Measurements from ENCODE around the gene PDHA1. TPM values are rescaled to one million over a fixed set of nuclear protein-coding genes. Genes with fewer than 3 reads are reported as not detected.

PDHA1 gene
- total and polyA plus RNA-seq, 7 experiments from 2014 or later, result 62.9 to 123 (median 116) TPM

GRCh38 chrX:19386679-19387078 lies 43.0 kb downstream of the PDHA1 start:
- POLR2A ChIA-PET, result no interaction called here
- no peaks in the 10 kb centered on the region for H3K27me3 Mint-ChIP-seq
- intact Hi-C loops (cut with micrococcal nuclease), result no loop called here
- Histone ChIP-seq H3K36me3 (ENCODE audit: control insufficient read depth in 2 of 3, insufficient read depth in 3 of 3, low read length in 3 of 3) (no peaks in the 10 kb centered on the region), H3K27ac (ENCODE audit: low read depth, low read length) (no peak overlapping the region), H3K27me3 (ENCODE audit: control insufficient read depth in 2 of 2, insufficient read depth in 2 of 2, low read length in 2 of 2) (no peaks in the 10 kb centered on the region), H3K4me3 (ENCODE audit: low read length) (no peak overlapping the region), H3K4me1 (ENCODE audit: control insufficient read depth in 2 of 2, insufficient read depth in 2 of 2, low read length in 2 of 2) (no peaks in the 10 kb centered on the region), H3K9me3 (ENCODE audit: control insufficient read depth in 2 of 3, low read length in 3 of 3) (no peaks in the 10 kb centered on the region)
- ATAC-seq, result no peak
- H3K4me3 Mint-ChIP-seq, result no peak overlapping the region
- H3K9me3 Mint-ChIP-seq, result no peaks in the 10 kb centered on the region
- H3K36me3 Mint-ChIP-seq, result no peaks in the 10 kb centered on the region
- CTCF ChIA-PET, result no interaction called here
- H3K4me1 Mint-ChIP-seq, result peaks cover 0 to 3% (median 0%) of the 10 kb centered on the region in 7 donors
- no peak overlapping the region for H3K27ac Mint-ChIP-seq
- no peak for DNase-seq

GRCh38 chrX:19388064-19388679 lies 44.4 kb downstream of the PDHA1 start:
- Mint-ChIP-seq H3K27me3 (no peaks in the 10 kb centered on the region), H3K4me3 (no peak overlapping the region), H3K36me3 (no peaks in the 10 kb centered on the region), H3K4me1 (no peaks in the 10 kb centered on the region), H3K9me3 (no peaks in the 10 kb centered on the region), H3K27ac (no peak overlapping the region)
- H3K27ac ChIP-seq (ENCODE audit: low read depth, low read length), result no peak overlapping the region
- DNase-seq (no peak), ATAC-seq (no peak)
- H3K4me1 ChIP-seq (ENCODE audit: control insufficient read depth in 2 of 2, insufficient read depth in 2 of 2, low read length in 2 of 2), result no peaks in the 10 kb centered on the region
- H3K4me3 ChIP-seq (ENCODE audit: low read length), result no peak overlapping the region
- ChIA-PET POLR2A (no interaction called here), CTCF (interaction anchor here (0.7 kb wide), 2 partner anchors 362 to 500 kb away, joined by 3 read pairs; no protein-coding TSS in a partner anchor)
- no peaks in the 10 kb centered on the region for H3K9me3 ChIP-seq (ENCODE audit: control insufficient read depth in 2 of 3, low read length in 3 of 3)
- intact Hi-C loops (cut with micrococcal nuclease), result no loop called here
- H3K27me3 ChIP-seq (ENCODE audit: control insufficient read depth in 2 of 2, insufficient read depth in 2 of 2, low read length in 2 of 2), result no peaks in the 10 kb centered on the region
- H3K36me3 ChIP-seq (ENCODE audit: control insufficient read depth in 2 of 3, insufficient read depth in 3 of 3, low read length in 3 of 3), result no peaks in the 10 kb centered on the region

- CTCF ChIA-PET, result interaction anchor here (0.6 kb wide), 1 partner anchor 21 kb away, joined by 5 read pairs; no protein-coding TSS in a partner anchor
- Histone ChIP-seq H3K4me3 (ENCODE audit: low read length) (no peak overlapping the region), H3K27me3 (ENCODE audit: control insufficient read depth in 2 of 2, insufficient read depth in 2 of 2, low read length in 2 of 2) (no peaks in the 10 kb centered on the region), H3K4me1 (ENCODE audit: control insufficient read depth in 2 of 2, insufficient read depth in 2 of 2, low read length in 2 of 2) (no peaks in the 10 kb centered on the region), H3K36me3 (ENCODE audit: control insufficient read depth in 2 of 3, insufficient read depth in 3 of 3, low read length in 3 of 3) (no peaks in the 10 kb centered on the region), H3K27ac (ENCODE audit: low read depth, low read length) (no peak overlapping the region), H3K9me3 (ENCODE audit: control insufficient read depth in 2 of 3, low read length in 3 of 3) (no peaks in the 10 kb centered on the region)
- POLR2A ChIA-PET, result no interaction called here
- H3K27ac Mint-ChIP-seq, result no peak overlapping the region
- no peaks in the 10 kb centered on the region for H3K27me3 Mint-ChIP-seq
- H3K4me1 Mint-ChIP-seq, result no peaks in the 10 kb centered on the region
- no peak overlapping the region for H3K4me3 Mint-ChIP-seq
- intact Hi-C loops (cut with micrococcal nuclease), result no loop called here
- DNase-seq, result no peak
- no peaks in the 10 kb centered on the region for H3K36me3 Mint-ChIP-seq
- H3K9me3 Mint-ChIP-seq, result no peaks in the 10 kb centered on the region
- ATAC-seq, result no peak
Observed at GRCh38 chrX:19388741-19389140, 45.0 kb downstream of the PDHA1 start.

- DNase-seq, result no peak
- Histone ChIP-seq H3K4me1 (ENCODE audit: control insufficient read depth in 2 of 2, insufficient read depth in 2 of 2, low read length in 2 of 2) (no peaks in the 10 kb centered on the region), H3K4me3 (ENCODE audit: low read length) (no peak overlapping the region), H3K27me3 (ENCODE audit: control insufficient read depth in 2 of 2, insufficient read depth in 2 of 2, low read length in 2 of 2) (no peaks in the 10 kb centered on the region), H3K9me3 (ENCODE audit: control insufficient read depth in 2 of 3, low read length in 3 of 3) (no peaks in the 10 kb centered on the region), H3K27ac (ENCODE audit: low read depth, low read length) (no peak overlapping the region), H3K36me3 (ENCODE audit: control insufficient read depth in 2 of 3, insufficient read depth in 3 of 3, low read length in 3 of 3) (no peaks in the 10 kb centered on the region)
- Mint-ChIP-seq H3K4me3 (no peak overlapping the region), H3K9me3 (no peaks in the 10 kb centered on the region), H3K27me3 (no peaks in the 10 kb centered on the region), H3K27ac (no peak overlapping the region), H3K36me3 (no peaks in the 10 kb centered on the region), H3K4me1 (no peaks in the 10 kb centered on the region)
- ChIA-PET POLR2A (no interaction called here), CTCF (interaction anchor here (0.6 kb wide), 1 partner anchor 20 kb away, joined by 5 read pairs; no protein-coding TSS in a partner anchor)
- intact Hi-C loops (cut with micrococcal nuclease), result no loop called here
- ATAC-seq, result no peak
Observed at GRCh38 chrX:19389227-19389845, 45.6 kb downstream of the PDHA1 start.

- intact Hi-C loops (cut with micrococcal nuclease), result no loop called here
- Histone ChIP-seq H3K4me1 (ENCODE audit: control insufficient read depth in 2 of 2, insufficient read depth in 2 of 2, low read length in 2 of 2) (no peaks in the 10 kb centered on the region), H3K9me3 (ENCODE audit: control insufficient read depth in 2 of 3, low read length in 3 of 3) (no peaks in the 10 kb centered on the region), H3K4me3 (ENCODE audit: low read length) (no peak overlapping the region), H3K27ac (ENCODE audit: low read depth, low read length) (no peak overlapping the region), H3K27me3 (ENCODE audit: control insufficient read depth in 2 of 2, insufficient read depth in 2 of 2, low read length in 2 of 2) (no peaks in the 10 kb centered on the region), H3K36me3 (ENCODE audit: control insufficient read depth in 2 of 3, insufficient read depth in 3 of 3, low read length in 3 of 3) (no peaks in the 10 kb centered on the region)
- Mint-ChIP-seq H3K9me3 (no peaks in the 10 kb centered on the region), H3K36me3 (no peaks in the 10 kb centered on the region), H3K27ac (no peak overlapping the region), H3K4me3 (no peak overlapping the region), H3K4me1 (no peaks in the 10 kb centered on the region), H3K27me3 (no peaks in the 10 kb centered on the region)
- ChIA-PET POLR2A (no interaction called here), CTCF (no interaction called here)
- no peak for DNase-seq
- no peak for ATAC-seq
Observed at GRCh38 chrX:19392078-19392477, 48.4 kb downstream of the PDHA1 start.

GRCh38 chrX:19392703-19393102 lies 49.0 kb downstream of the PDHA1 start:
- Mint-ChIP-seq H3K9me3 (no peaks in the 10 kb centered on the region), H3K27me3 (no peaks in the 10 kb centered on the region), H3K27ac (no peak overlapping the region), H3K4me3 (no peak overlapping the region), H3K4me1 (no peaks in the 10 kb centered on the region), H3K36me3 (no peaks in the 10 kb centered on the region)
- Histone ChIP-seq H3K36me3 (ENCODE audit: control insufficient read depth in 2 of 3, insufficient read depth in 3 of 3, low read length in 3 of 3) (no peaks in the 10 kb centered on the region), H3K4me1 (ENCODE audit: control insufficient read depth in 2 of 2, insufficient read depth in 2 of 2, low read length in 2 of 2) (no peaks in the 10 kb centered on the region), H3K4me3 (ENCODE audit: low read length) (no peak overlapping the region), H3K27ac (ENCODE audit: low read depth, low read length) (no peak overlapping the region), H3K9me3 (ENCODE audit: control insufficient read depth in 2 of 3, low read length in 3 of 3) (no peaks in the 10 kb centered on the region), H3K27me3 (ENCODE audit: control insufficient read depth in 2 of 2, insufficient read depth in 2 of 2, low read length in 2 of 2) (no peaks in the 10 kb centered on the region)
- ChIA-PET POLR2A (no interaction called here), CTCF (no interaction called here)
- intact Hi-C loops (cut with micrococcal nuclease), result no loop called here
- ATAC-seq (no peak), DNase-seq (no peak)

- Histone ChIP-seq H3K27me3 (ENCODE audit: control insufficient read depth in 2 of 2, insufficient read depth in 2 of 2, low read length in 2 of 2) (no peaks in the 10 kb centered on the region), H3K36me3 (ENCODE audit: control insufficient read depth in 2 of 3, insufficient read depth in 3 of 3, low read length in 3 of 3) (no peaks in the 10 kb centered on the region), H3K9me3 (ENCODE audit: control insufficient read depth in 2 of 3, low read length in 3 of 3) (no peaks in the 10 kb centered on the region), H3K4me1 (ENCODE audit: control insufficient read depth in 2 of 2, insufficient read depth in 2 of 2, low read length in 2 of 2) (no peaks in the 10 kb centered on the region), H3K4me3 (ENCODE audit: low read length) (no peak overlapping the region), H3K27ac (ENCODE audit: low read depth, low read length) (no peak overlapping the region)
- Mint-ChIP-seq H3K4me1 (no peaks in the 10 kb centered on the region), H3K27me3 (peaks cover 0 to 7% (median 3%) of the 10 kb centered on the region in 5 donors), H3K4me3 (no peak overlapping the region), H3K9me3 (no peaks in the 10 kb centered on the region), H3K36me3 (no peaks in the 10 kb centered on the region), H3K27ac (no peak overlapping the region)
- ATAC-seq (no peak), DNase-seq (no peak)
- ChIA-PET CTCF (no interaction called here), POLR2A (no interaction called here)
- intact Hi-C loops (cut with micrococcal nuclease), result no loop called here
Observed at GRCh38 chrX:19403696-19404095, 60.0 kb downstream of the PDHA1 start.

All from naive thymus-derived CD4-positive, alpha-beta T cell (primary cell).